Hair follicle dermal papilla cell (primary cell): Measurements from ENCODE around the gene TMOD4. TPM values are rescaled to one million over a fixed set of nuclear protein-coding genes. Genes with fewer than 3 reads are reported as not detected.

Source experiments
- total RNA-seq: library from RNA; depleted of rRNA; stranded (reverse); fragments of >200 nt; gene quantifications from 2 replicates; pipeline ENCODE4 v1.2.3, GENCODE V29; 2012

The TMOD4 gene
- total RNA-seq = 0.81 and 1.6 TPM in 2 replicates

GRCh38 chr1:151175863-151176262, at the start of gene TMOD4:
Gene TMOD4 (minus strand): TSS chr1:151175981. CDS start chr1:151174875, 1,106 bp downstream.

GRCh38 chr1:151198254-151199127, 22.7 kb upstream of the TMOD4 start, which contains the start of gene PIP5K1A:
Gene PIP5K1A (plus strand): TSS chr1:151198552. CDS start chr1:151198997, 445 bp downstream.

GRCh38 chr1:151189637-151190445, 14.1 kb upstream of the TMOD4 start, which contains the start of gene VPS72:
Gene VPS72 (minus strand): TSS chr1:151190197. CDS start chr1:151190121, 76 bp downstream.

GRCh38 chr1:151165738-151166504, 9.9 kb downstream of the TMOD4 start, which contains the start of the genes LYSMD1 and SCNM1:
Gene LYSMD1 (minus strand): TSS chr1:151165902. CDS start chr1:151165258, 644 bp downstream.
Gene SCNM1 (plus strand): TSS chr1:151166144. CDS start chr1:151166153, 9 bp downstream.

GRCh38 chr1:151156515-151156819, 19.3 kb downstream of the TMOD4 start, which contains the start of gene TNFAIP8L2:
Gene TNFAIP8L2 (plus strand): TSS chr1:151156649. CDS start chr1:151158698, 2,049 bp downstream.

GRCh38 chr1:151146412-151147131, 29.2 kb downstream of the TMOD4 start, which contains the start of gene SEMA6C:
Gene SEMA6C (minus strand): TSS chr1:151146631. CDS start chr1:151142621, 4,010 bp downstream.

Other genes with a start within 250 kb of the TMOD4 start
- gene SETDB1, start 249.6 kb downstream of the TMOD4 start, total RNA-seq = 40.8 and 49.3 TPM in 2 replicates
- gene CERS2, start 201.1 kb downstream of the TMOD4 start, total RNA-seq = 131 and 147 TPM in 2 replicates
- gene ANXA9, start 193.7 kb downstream of the TMOD4 start, total RNA-seq = 0.16 TPM in 1 of 2 replicates, not detected in the other
- gene MINDY1, start 169.1 kb downstream of the TMOD4 start, total RNA-seq = 20.4 and 21.1 TPM in 2 replicates
- gene PRUNE1, start 167.5 kb downstream of the TMOD4 start, total RNA-seq = 9.1 and 10.4 TPM in 2 replicates
- gene BNIPL, start 139.4 kb downstream of the TMOD4 start, total RNA-seq = under 0.01 and 0.12 TPM in 2 replicates
- gene C1orf56, start 128.2 kb downstream of the TMOD4 start, total RNA-seq = 3.6 and 5.0 TPM in 2 replicates
- gene CDC42SE1, start 116.4 kb downstream of the TMOD4 start, total RNA-seq = 62.1 and 64.6 TPM in 2 replicates
- 2.3 and 2.8 TPM in 2 replicates for gene MLLT11, start 115.6 kb downstream of the TMOD4 start, total RNA-seq
- gene GABPB2, start 105.2 kb downstream of the TMOD4 start, total RNA-seq = 18.8 and 19.3 TPM in 2 replicates
- gene SEMA6C, start 29.4 kb downstream of the TMOD4 start, total RNA-seq = 5.4 and 5.5 TPM in 2 replicates
- not detected in 2 replicates for gene TNFAIP8L2, start 19.3 kb downstream of the TMOD4 start, total RNA-seq
- gene LYSMD1, start 10.1 kb downstream of the TMOD4 start, total RNA-seq = 7.0 and 8.7 TPM in 2 replicates
- 22.2 and 29.0 TPM in 2 replicates for gene SCNM1, start 9.8 kb downstream of the TMOD4 start, total RNA-seq
- gene VPS72, start 14.2 kb upstream of the TMOD4 start, total RNA-seq = 42.8 and 45.5 TPM in 2 replicates
- 117 and 146 TPM in 2 replicates for gene PIP5K1A, start 22.6 kb upstream of the TMOD4 start, total RNA-seq
- 92.5 and 96.8 TPM in 2 replicates for gene PSMD4, start 78.8 kb upstream of the TMOD4 start, total RNA-seq
- 23.3 and 27.4 TPM in 2 replicates for gene ZNF687, start 106.3 kb upstream of the TMOD4 start, total RNA-seq
- gene PI4KB, start 151.4 kb upstream of the TMOD4 start, total RNA-seq = 92.2 and 93.9 TPM in 2 replicates
- 31.3 and 33.4 TPM in 2 replicates for gene RFX5, start 171.3 kb upstream of the TMOD4 start, total RNA-seq
- gene SELENBP1, start 196.7 kb upstream of the TMOD4 start, total RNA-seq = 43.8 and 51.8 TPM in 2 replicates
- 204 and 248 TPM in 2 replicates for gene PSMB4, start 223.6 kb upstream of the TMOD4 start, total RNA-seq